Measurements from ENCODE around the gene WASF2. TPM values are rescaled to one million over a fixed set of nuclear protein-coding genes. Genes with fewer than 3 reads are reported as not detected.

WASF2 gene
- total RNA-seq, 1 donor from 2014 or later: 113 TPM

DNA sequence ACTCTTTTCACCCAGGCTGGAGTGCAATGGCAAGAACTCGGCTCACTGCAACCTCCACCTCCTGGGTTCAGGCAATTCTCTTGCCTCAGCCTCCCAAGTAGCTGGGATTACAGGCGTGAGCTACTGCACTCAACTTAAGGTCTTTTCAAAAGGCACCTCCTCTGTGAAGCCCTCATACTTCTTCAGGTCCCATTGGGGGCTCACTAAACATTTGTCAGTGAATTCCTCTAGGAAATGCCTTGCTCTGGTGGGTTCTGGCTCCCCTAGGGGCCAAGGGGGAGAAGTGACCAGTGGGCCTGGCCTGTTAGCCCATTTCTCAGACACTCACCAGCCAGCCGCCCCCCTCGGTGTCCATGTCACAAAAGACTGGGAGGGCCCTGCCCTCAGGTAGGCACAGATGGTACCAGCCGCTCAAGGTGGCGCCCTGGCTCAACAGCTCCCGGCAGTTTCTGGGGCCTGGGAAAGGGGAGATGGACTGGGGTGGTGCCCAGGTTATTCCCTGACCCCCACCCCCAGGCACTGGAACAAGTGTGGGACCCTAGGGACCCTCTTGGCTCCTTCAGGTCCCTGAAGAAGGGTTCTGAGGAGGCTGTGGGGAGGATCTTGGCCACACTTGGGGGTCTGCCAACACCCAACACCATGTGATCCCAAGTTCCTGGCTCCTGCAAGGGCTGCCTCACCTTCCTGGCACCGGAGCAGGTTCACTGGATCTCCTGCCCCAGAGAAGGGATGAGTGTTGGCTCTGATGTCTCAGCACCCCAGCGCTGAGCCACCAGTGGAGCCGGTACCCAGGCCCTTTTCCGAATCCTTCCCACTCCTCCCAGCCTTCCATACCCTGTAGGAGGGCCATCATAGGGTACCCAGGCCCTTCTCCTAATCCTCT is 116.9 kb downstream of the WASF2 start:
- Mint-ChIP-seq H3K4me1 (ENCODE audit: unreplicated experiment) (peaks cover 4% of the 10 kb centered on the region), H3K4me3 (no peak overlapping the region), H3K36me3 (no peaks in the 10 kb centered on the region), H3K27me3 (no peaks in the 10 kb centered on the region), H3K27ac (no peak overlapping the region), H3K9me3 (no peaks in the 10 kb centered on the region)
- no peak for DNase-seq (ENCODE audit: extremely low spot score, unreplicated experiment)
- TF ChIP-seq CTCF (conservative IDR thresholded peaks at IDR 0.05): peak; percentile 56

DNA sequence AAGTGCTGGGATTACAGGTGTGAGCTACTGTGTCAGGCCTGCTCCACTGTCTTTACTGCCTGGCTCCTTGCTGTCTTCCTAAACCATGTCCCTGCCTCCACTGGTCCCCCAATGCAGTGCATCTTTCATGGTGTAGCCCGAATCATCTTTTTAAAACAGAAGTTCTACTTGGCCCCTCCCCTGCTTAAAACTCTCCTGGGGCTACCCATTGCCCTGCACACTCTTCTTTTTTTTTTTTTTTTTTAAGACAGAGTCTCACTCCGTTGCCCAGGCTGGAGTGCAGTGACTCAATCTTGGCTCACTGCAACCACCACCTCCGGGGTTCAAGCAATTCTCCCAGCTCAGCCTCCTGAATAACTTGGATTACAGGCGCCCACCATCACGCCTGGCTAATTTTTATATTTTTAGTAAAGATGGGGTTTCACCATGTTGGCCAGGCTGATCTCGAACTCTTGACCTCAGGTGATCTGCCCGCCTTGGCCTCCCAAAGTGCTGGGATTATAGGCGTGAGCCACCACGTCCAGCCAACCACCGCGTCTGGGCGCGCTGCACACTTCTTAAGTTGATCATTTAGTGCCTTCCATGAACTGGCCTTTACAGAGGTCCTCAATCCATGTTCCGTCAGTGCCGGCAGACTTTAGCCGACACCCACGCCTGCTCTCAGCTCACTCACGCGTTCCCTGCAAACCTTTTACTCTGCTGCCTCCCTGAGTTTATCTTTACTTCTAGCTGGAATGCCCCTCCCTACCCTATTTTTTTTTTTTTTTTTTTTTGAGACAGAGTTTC is 117.8 kb downstream of the WASF2 start:
- H3K4me3 Mint-ChIP-seq: no peak overlapping the region
- H3K9me3 Mint-ChIP-seq: no peaks in the 10 kb centered on the region
- no peaks in the 10 kb centered on the region for H3K27me3 Mint-ChIP-seq
- no peak for TF ChIP-seq CTCF (conservative IDR thresholded peaks at IDR 0.05)
- no peak overlapping the region for H3K27ac Mint-ChIP-seq
- DNase-seq (ENCODE audit: extremely low spot score, unreplicated experiment): no peak
- no peaks in the 10 kb centered on the region for H3K36me3 Mint-ChIP-seq
- peaks cover 9% of the 10 kb centered on the region for H3K4me1 Mint-ChIP-seq (ENCODE audit: unreplicated experiment)

GRCh38 chr1:27368869-27369582 is 120.9 kb downstream of the WASF2 start:
- Mint-ChIP-seq H3K36me3 (no peaks in the 10 kb centered on the region), H3K4me1 (ENCODE audit: unreplicated experiment) (peaks cover 28% of the 10 kb centered on the region), H3K4me3 (peak overlapping the region; percentile 67), H3K27me3 (no peaks in the 10 kb centered on the region), H3K9me3 (no peaks in the 10 kb centered on the region), H3K27ac (no peak overlapping the region)
- no peak for DNase-seq (ENCODE audit: extremely low spot score, unreplicated experiment)
- peak; percentile 27 for TF ChIP-seq CTCF (conservative IDR thresholded peaks at IDR 0.05)

DNA sequence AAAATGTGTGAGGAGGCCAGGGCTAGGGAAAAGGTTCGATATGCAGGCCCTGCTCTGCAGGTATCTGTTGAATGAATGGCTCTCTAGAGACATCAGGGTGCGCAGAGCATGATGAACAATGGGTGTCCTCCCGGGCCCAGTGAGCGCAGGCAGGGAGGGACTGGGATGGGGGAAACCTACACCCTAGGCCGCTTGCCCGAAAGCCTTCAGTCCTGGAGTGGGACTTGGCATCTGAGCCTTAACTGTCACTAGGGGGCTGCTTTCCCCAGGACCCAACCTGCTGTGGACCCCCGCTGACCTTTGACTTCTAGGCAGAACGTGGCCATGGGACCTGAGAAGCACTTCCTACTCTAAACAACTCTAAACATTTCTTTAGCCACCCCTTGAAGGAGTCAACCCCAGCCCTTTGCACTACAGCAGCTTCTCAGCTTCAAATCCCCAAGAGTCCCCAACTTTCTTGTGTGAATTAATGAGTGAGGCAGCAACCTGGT is 122.8 kb downstream of the WASF2 start:
- H3K36me3 Mint-ChIP-seq: no peaks in the 10 kb centered on the region
- H3K9me3 Mint-ChIP-seq: no peaks in the 10 kb centered on the region
- no peak for TF ChIP-seq CTCF (conservative IDR thresholded peaks at IDR 0.05)
- peaks cover 28% of the 10 kb centered on the region for H3K4me1 Mint-ChIP-seq (ENCODE audit: unreplicated experiment)
- peak overlapping the region; percentile 87 for H3K4me3 Mint-ChIP-seq
- no peak for DNase-seq (ENCODE audit: extremely low spot score, unreplicated experiment)
- peak overlapping the region; percentile 90 for H3K27ac Mint-ChIP-seq
- no peaks in the 10 kb centered on the region for H3K27me3 Mint-ChIP-seq

- H3K36me3 Mint-ChIP-seq: no peaks in the 10 kb centered on the region
- no peak for DNase-seq (ENCODE audit: extremely low spot score, unreplicated experiment)
- peak; percentile 56 for TF ChIP-seq CTCF (conservative IDR thresholded peaks at IDR 0.05)
- peak within 1 kb of the TSS; percentile 95 for H3K4me3 Mint-ChIP-seq
- no peaks in the 10 kb centered on the region for H3K27me3 Mint-ChIP-seq
- no peaks in the 10 kb centered on the region for H3K9me3 Mint-ChIP-seq
- peak within 1 kb of the TSS; percentile 99 for H3K27ac Mint-ChIP-seq
- peaks cover 28% of the 10 kb centered on the region for H3K4me1 Mint-ChIP-seq (ENCODE audit: unreplicated experiment)
Observed at GRCh38 chr1:27366411-27367159, 123.4 kb downstream of the WASF2 start, which contains the start of gene MAP3K6. Gene MAP3K6, minus strand, starts transcription at chr1:27366961. Its CDS starts 364 bp downstream, at chr1:27366597.

All from type B pancreatic cell (in vitro differentiated cells).